Thymus (tissue), 11 donors: ENCODE data around the gene TXNL4A. TPM values are rescaled to one million over a fixed set of nuclear protein-coding genes. Genes with fewer than 3 reads are reported as not detected.

ENCODE experiments used
- DNase-seq, 9 donors: peaks; one replicate each; pipeline ENCODE4 v3.0.0-alpha.2; 2013; ENCODE audit warnings: low spot score in 9 of 9, low read depth in 6 of 9, missing footprints in 1 of 9
- H3K27ac ChIP-seq, 2 donors: one replicate each; pipeline ENCODE4 v1.5.1; 2013; ENCODE audit warnings: control low read depth in 1 of 2, low read depth in 1 of 2, low read length in 1 of 2, mild to moderate bottlenecking in 1 of 2, moderate library complexity in 1 of 2
- H3K27me3 ChIP-seq, 2 donors: one replicate each; pipeline ENCODE4 v1.5.1; 2013; ENCODE audit warnings: low read length in 1 of 2; ENCODE audit not compliant: control insufficient read depth in 2 of 2, insufficient read depth in 1 of 2
- H3K36me3 ChIP-seq, 2 donors: one replicate each; pipeline ENCODE4 v1.5.1; 2013; ENCODE audit warnings: low read length in 1 of 2, mild to moderate bottlenecking in 1 of 2, moderate library complexity in 1 of 2; ENCODE audit not compliant: control insufficient read depth in 2 of 2, insufficient read depth in 2 of 2
- H3K4me1 ChIP-seq, 2 donors: one replicate each; pipeline ENCODE4 v1.5.1; 2013; ENCODE audit warnings: low read length in 2 of 2; ENCODE audit not compliant: control insufficient read depth in 2 of 2, insufficient read depth in 2 of 2
- H3K4me3 ChIP-seq, 2 donors: one replicate each; pipeline ENCODE4 v1.5.1; 2013; ENCODE audit warnings: low read length in 2 of 2, control low read depth in 1 of 2, mild to moderate bottlenecking in 1 of 2
- H3K9me3 ChIP-seq, 2 donors: one replicate each; pipeline ENCODE4 v1.5.1; 2013; ENCODE audit warnings: low read length in 1 of 2, mild to moderate bottlenecking in 1 of 2; ENCODE audit not compliant: control insufficient read depth in 2 of 2, insufficient read depth in 1 of 2
- WGBS: extraction: QIAGEN DNeasy Blood & Tissue Kit; methylation state at CpG from one replicate; pipeline ENCODE4 v1.1.7; 2013; 5-methylcytosine and 5-hydroxymethylcytosine counted together
- polyA plus RNA-seq: library from polyadenylated mRNA; stranded (reverse); fragments of 200-250 nt; gene quantifications from one replicate; pipeline ENCODE4 v1.2.3, GENCODE V29; 2013
- total RNA-seq: library from RNA; stranded (reverse); fragments of 120-200 nt; gene quantifications from one replicate; pipeline ENCODE4 v1.2.4, GENCODE V29; 2013
- donor health status: healthy.

The TXNL4A gene
- total and polyA plus RNA-seq, 2 donors = 99.0 to 120 TPM

- peaks cover 28 to 44% of the 10 kb centered on the region in 2 donors for H3K36me3 ChIP-seq
- WGBS = 96% methylated on average over 20 of the region's 20 CpGs
- H3K27ac ChIP-seq = peak overlapping the region in 1 of 2 donors; percentile 60
- no peaks in the 10 kb centered on the region for H3K9me3 ChIP-seq
- peaks cover 12 to 27% of the 10 kb centered on the region in 2 donors for H3K4me1 ChIP-seq
- H3K4me3 ChIP-seq = no peak overlapping the region
- DNase-seq = no peak
- H3K27me3 ChIP-seq = no peaks in the 10 kb centered on the region
Observed at GRCh38 chr18:79943608-79944125, 44.7 kb downstream of the TXNL4A start.

- WGBS = 94% methylated on average over 31 of the region's 31 CpGs
- H3K4me1 ChIP-seq = peaks cover 12 to 24% of the 10 kb centered on the region in 2 donors
Observed at GRCh38 chr18:79942786-79943607, 45.4 kb downstream of the TXNL4A start.

GRCh38 chr18:79942211-79942610, 46.2 kb downstream of the TXNL4A start:
- Histone ChIP-seq H3K4me1 (peaks cover 12 to 24% of the 10 kb centered on the region in 2 donors), H3K36me3 (peaks cover 30 to 41% of the 10 kb centered on the region in 2 donors), H3K27me3 (no peaks in the 10 kb centered on the region), H3K4me3 (no peak overlapping the region), H3K27ac (no peak overlapping the region), H3K9me3 (peaks cover 0 to 8% of the 10 kb centered on the region in 2 donors)
- WGBS = 97% methylated on average over 7 of the region's 7 CpGs
- DNase-seq = no peak

More at GRCh38 chr18:79942786-79943607, 45.4 kb downstream of the TXNL4A start:
- no peak for DNase-seq
- H3K9me3 ChIP-seq = peaks cover 0 to under 1% of the 10 kb centered on the region in 2 donors
- H3K36me3 ChIP-seq = peaks cover 30 to 43% of the 10 kb centered on the region in 2 donors
- no peak overlapping the region for H3K4me3 ChIP-seq
- no peaks in the 10 kb centered on the region for H3K27me3 ChIP-seq
- peak overlapping the region in 1 of 2 donors; percentile 9 for H3K27ac ChIP-seq

- 93% methylated on average over 16 of the region's 16 CpGs for WGBS
- Histone ChIP-seq H3K27ac (no peak overlapping the region), H3K27me3 (no peaks in the 10 kb centered on the region), H3K4me1 (peaks cover 12 to 24% of the 10 kb centered on the region in 2 donors), H3K36me3 (peaks cover 33 to 44% of the 10 kb centered on the region in 2 donors), H3K9me3 (peaks cover 4 to 10% of the 10 kb centered on the region in 2 donors), H3K4me3 (no peak overlapping the region)
- DNase-seq = no peak
Observed at GRCh38 chr18:79941473-79942119, 46.8 kb downstream of the TXNL4A start.

- H3K27ac ChIP-seq = no peak overlapping the region
Observed at GRCh38 chr18:79940814-79941472, 47.4 kb downstream of the TXNL4A start.

GRCh38 chr18:79940126-79940813, 48.1 kb downstream of the TXNL4A start:
- WGBS = 98% methylated on average over 18 of the region's 18 CpGs
- peaks cover 34 to 55% of the 10 kb centered on the region in 2 donors for H3K36me3 ChIP-seq
- H3K4me1 ChIP-seq = peaks cover 12 to 21% of the 10 kb centered on the region in 2 donors
- H3K9me3 ChIP-seq = peaks cover 4 to 23% of the 10 kb centered on the region in 2 donors
- no peak for DNase-seq
- no peaks in the 10 kb centered on the region for H3K27me3 ChIP-seq
- H3K4me3 ChIP-seq = no peak overlapping the region
- H3K27ac ChIP-seq = no peak overlapping the region

More at GRCh38 chr18:79940814-79941472, 47.4 kb downstream of the TXNL4A start:
- Histone ChIP-seq H3K4me3 (no peak overlapping the region), H3K9me3 (peaks cover 4 to 16% of the 10 kb centered on the region in 2 donors), H3K36me3 (peaks cover 33 to 48% of the 10 kb centered on the region in 2 donors), H3K4me1 (peaks cover 12 to 24% of the 10 kb centered on the region in 2 donors), H3K27me3 (no peaks in the 10 kb centered on the region)
- WGBS = 94% methylated on average over 17 of the region's 17 CpGs
- DNase-seq = no peak

- DNase-seq = no peak
- no peaks in the 10 kb centered on the region for H3K27me3 ChIP-seq
- H3K4me3 ChIP-seq = no peak overlapping the region
- peaks cover 4 to 25% of the 10 kb centered on the region in 2 donors for H3K9me3 ChIP-seq
- H3K27ac ChIP-seq = no peak overlapping the region
- WGBS = 95% methylated on average over 5 of the region's 5 CpGs
- H3K36me3 ChIP-seq = peaks cover 36 to 61% of the 10 kb centered on the region in 2 donors
- peaks cover 5 to 14% of the 10 kb centered on the region in 2 donors for H3K4me1 ChIP-seq
Observed at GRCh38 chr18:79939096-79939495, 49.3 kb downstream of the TXNL4A start.

GRCh38 chr18:79938196-79938595, 50.2 kb downstream of the TXNL4A start:
- peaks cover 7 to 29% of the 10 kb centered on the region in 2 donors for H3K9me3 ChIP-seq
- no peak overlapping the region for H3K4me3 ChIP-seq
- no peak overlapping the region for H3K27ac ChIP-seq
- peaks cover 0 to 8% of the 10 kb centered on the region in 2 donors for H3K4me1 ChIP-seq
- DNase-seq = no peak
- 98% methylated on average over 9 of the region's 9 CpGs for WGBS
- H3K27me3 ChIP-seq = no peaks in the 10 kb centered on the region
- peaks cover 36 to 61% of the 10 kb centered on the region in 2 donors for H3K36me3 ChIP-seq
